T-helper 2 cell treated with Interferon-gamma antibody and Interleukin-4, amounts not matched to agents 100 ng/mL and 5 ng/mL, for 36 hours (primary cell): ENCODE measurements around the gene FLOT2. TPM values are rescaled to one million over a fixed set of nuclear protein-coding genes. Genes with fewer than 3 reads are reported as not detected.

Experiments used
- intact Hi-C: fragments of 100-400 bp; cut with micrococcal nuclease; formaldehyde crosslinking; loops from one replicate; pipeline ENCODE4 v1.15.1; 2023
- total RNA-seq: library from RNA; stranded (reverse); gene quantifications from 2 replicates; pipeline ENCODE4 v1.2.3, GENCODE V29; 2022

Gene FLOT2
- total RNA-seq, 1 donor from 2014 or later: 207 TPM

DNA sequence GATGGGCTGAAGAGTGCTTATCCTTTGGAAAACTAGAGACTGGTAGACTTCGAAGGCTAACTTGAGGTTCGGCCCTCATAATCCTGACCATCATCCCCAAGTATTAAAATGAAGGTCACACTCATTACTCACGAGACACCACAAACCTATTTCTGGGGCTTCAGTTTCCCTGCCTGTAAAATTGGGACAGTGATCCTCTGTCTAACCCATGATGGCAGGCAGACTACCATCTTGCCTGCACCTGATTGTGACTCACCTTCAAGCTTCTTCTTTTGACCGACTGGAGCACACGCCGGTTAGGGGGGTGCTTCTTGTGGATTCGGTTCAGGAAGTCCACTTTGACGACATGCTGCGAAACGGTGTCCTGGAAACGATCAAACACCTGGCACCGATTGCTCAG lies 19.5 kb upstream of the FLOT2 start:
- intact Hi-C loops: loop anchor here (2.0 kb wide), 1 partner anchor 68 kb away; no protein-coding TSS in a partner anchor

DNA sequence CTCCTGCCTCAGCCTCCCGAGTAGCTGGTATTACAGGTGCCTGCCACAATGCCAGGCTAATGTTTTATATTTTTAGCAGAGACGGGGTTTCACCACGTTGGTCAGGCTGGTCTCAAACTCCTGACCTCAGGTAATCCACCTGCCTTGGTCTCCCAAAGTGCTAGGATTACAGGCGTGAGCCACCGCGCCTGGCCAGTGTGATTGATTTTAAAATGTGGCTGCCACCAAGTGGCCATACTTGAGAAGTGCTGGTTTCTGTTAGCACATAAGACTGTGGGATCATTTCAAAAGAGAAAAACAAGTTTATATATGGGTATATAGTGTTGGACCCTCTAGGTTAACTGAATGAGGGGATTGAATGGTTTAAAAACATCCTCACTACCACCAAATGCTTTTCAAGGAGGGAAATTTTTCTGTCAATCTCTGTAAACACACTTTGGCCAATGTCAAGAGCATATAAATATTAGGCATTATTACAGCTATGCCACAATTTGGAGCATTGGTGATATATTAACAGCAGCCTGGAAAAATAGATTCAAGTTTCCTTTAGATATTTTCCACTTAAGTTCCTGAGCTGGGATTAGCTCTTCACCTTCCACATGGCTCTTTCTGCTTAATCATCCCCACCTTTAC lies 18.9 kb upstream of the FLOT2 start:
- intact Hi-C loops: loop anchor here (1.0 to 2.0 kb wide), 2 partner anchors 68 to 189 kb away; no protein-coding TSS in a partner anchor

DNA sequence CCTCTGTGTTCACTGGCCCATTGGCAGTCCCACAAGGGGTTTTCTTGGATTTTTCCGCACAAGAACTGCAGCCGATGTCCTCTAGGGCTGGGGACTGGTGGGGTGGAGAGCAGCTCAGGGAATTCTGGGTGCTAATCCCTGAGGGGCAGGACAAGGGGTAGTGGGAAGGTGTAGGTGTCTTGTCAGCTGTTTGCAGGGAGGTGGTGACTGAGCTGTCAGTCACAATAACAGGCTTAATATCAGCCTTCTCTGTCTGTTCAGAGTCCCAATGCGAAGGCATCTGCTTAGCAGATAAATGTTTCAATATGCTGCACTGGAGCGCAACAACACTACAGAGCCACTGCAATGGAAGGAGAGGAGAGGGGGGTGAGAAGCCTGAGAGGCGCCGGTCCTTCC lies 15.4 kb upstream of the FLOT2 start:
- intact Hi-C loops: no loop called here

- intact Hi-C loops: no loop called here
Observed at GRCh38 chr17:28912281-28912937, 14.9 kb upstream of the FLOT2 start.

- intact Hi-C loops: no loop called here
Observed at GRCh38 chr17:28911411-28912045, 14.0 kb upstream of the FLOT2 start.

- intact Hi-C loops: no loop called here
Observed at GRCh38 chr17:28910534-28910933, 13.0 kb upstream of the FLOT2 start.

- intact Hi-C loops: no loop called here
Observed at GRCh38 chr17:28908640-28909167, 11.2 kb upstream of the FLOT2 start.

DNA sequence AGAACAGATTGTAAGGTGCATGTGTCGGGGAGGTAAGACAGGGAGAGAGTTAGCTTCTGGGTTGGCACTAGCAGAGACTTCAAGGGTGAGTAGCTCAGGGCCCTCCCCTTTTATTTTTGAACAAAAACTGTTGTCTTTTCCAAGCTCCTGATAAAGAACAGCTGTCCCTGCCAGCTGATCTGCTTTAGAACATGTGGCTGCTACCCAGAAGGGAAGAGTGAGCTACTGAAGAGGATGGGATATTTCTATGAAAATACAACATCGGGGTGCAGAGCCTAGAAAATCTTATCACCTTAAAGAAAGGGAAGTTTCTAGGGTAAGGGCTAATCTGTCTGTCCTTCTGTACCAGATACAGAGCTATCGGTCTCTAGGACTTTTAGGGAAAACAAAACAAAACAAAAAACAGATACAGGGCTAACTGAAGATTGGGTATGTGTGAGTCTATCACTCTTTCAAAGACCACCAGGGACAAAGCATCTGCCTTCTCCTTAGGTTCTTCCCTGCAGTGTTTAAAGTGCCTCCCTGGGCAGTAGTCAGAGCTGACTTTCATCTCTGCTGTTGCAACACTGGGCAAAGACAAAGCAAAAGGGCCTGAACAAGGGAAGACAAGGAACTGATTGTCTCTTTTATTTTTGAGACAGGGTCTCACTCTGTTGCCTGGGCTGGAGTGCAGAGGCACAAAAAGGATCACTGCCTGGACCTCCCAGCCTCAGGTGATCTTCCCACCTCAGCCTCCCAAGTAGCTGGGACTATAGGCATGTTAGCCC lies 10.4 kb upstream of the FLOT2 start:
- intact Hi-C loops: no loop called here

DNA sequence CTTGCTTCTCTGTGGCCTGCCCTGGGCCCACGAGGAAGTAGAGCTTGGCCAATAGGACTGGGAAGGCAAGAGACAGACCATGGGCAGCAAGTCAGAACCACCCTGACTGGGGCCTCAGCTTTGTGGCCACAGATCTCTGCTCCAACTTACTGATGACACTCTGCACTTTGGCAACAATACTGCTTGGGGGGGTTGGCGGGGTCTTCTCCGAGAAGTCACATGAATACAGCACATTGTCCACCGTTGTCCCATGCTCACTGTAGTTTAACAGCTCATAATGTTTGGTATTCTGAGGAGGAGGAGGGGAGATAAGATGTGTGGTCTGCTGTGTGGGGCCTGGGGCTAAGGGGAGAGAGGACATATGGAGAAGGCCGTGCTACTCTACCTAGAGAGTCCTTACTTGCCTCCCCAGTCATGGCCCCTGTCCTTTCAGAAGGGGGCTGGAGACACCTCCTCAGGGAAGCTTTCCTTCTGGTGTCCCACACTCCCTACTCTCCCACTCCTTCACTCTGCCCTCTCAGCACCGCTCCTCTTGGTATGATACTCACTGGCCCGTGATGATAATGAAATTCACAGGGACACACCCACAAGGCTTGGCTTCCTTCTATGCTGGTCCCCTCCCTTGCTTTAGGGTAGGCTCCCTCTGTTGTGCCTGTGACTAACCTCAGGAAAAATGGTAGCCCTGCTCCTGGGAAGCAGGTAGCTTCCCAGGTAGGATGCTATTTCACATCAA lies 9.3 kb upstream of the FLOT2 start:
- intact Hi-C loops: no loop called here

- intact Hi-C loops: no loop called here
Observed at GRCh38 chr17:28906276-28906675, 8.7 kb upstream of the FLOT2 start.

DNA sequence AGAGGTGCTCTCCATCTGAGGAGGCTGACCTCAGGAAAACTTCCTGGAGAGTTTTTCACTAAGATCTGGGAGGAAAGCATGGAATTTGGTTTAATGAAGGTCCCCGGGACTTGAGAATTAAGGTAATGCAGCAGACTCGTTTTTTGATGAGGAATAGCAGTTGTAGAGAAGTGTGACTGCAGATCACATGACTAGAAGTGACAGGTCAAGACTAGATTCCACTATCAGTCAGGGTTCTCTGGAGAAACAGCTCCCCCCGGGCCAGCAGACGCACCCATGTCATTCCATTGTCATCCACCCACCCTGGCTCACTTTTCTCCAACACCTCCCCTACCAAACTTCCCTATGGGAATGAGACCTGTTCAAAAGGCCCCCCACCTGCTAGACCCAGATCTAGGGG lies 7.3 kb upstream of the FLOT2 start:
- intact Hi-C loops: loop anchor here (5.0 kb wide), 1 partner anchor 257 kb away; the partner anchor contains the start of gene BLTP2

DNA sequence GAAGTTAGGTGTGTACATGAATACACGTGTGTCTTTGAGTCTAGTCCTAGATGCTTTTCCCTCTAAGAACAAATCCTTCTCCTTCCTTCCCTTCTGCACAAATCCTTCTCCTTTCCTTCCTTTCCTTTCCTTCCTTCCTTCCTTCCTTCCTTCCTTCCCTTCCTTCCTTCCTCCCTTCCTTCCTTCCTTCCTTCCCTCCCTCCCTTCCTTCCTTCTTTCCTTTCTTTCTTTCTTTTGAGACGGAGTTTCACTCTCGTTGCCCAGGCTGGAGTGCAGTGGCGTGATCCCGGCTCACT lies 6.0 kb upstream of the FLOT2 start:
- intact Hi-C loops: loop anchor here (1.0 to 5.0 kb wide), 6 partner anchors 47 to 256 kb away; partner anchors contain the start of genes BLTP2, ERAL1, FAM222B and NEK8

GRCh38 chr17:28902819-28903545 lies 5.4 kb upstream of the FLOT2 start, which contains the start of gene DHRS13:
DHRS13 (minus strand) TSS chr17:28903079; CDS start chr17:28902944, 135 bp downstream.
- intact Hi-C loops: loop anchor here (1.0 to 5.0 kb wide), 6 partner anchors 48 to 256 kb away; partner anchors contain the start of genes BLTP2, ERAL1, FAM222B and NEK8

GRCh38 chr17:28901866-28902818 lies 4.6 kb upstream of the FLOT2 start:
- intact Hi-C loops: loop anchor here (2.0 to 5.0 kb wide), 4 partner anchors 47 to 255 kb away; partner anchors contain the start of genes BLTP2, ERAL1, FAM222B and PHF12

DNA sequence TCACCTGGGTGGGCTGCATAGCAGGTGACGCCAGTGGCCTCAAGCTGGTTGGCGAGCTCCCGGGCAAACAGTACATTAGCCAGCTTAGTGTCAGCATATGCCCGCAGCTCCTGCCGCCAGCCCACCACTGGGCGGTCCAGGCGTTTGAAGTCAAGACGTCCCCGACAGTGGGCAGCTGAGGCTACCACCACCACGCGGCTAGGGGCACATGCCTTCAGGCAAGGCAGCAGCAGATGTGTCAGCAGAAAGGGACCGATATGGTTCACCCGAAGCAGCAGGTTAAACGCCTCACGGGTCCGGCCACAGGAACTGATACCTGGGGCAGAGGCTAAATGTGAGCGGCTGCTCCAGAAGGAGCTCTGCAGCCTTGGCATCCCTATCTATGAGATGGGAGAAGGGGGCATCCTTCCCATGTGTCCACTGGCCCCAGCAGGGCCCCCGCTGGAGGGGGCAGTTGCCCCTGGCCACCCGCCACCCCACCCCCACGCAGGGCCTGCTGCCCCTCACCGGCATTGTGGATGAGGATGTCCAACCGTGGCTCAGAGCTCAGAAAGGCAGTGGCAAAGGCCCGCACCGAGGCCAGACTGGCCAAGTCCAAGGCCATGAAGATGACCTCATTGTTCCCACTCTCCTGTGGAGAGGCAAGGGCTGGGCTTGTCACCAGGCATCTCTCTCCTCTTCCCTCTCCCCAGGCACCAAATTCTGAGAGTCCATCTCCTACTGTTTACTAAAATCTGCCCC lies 3.6 kb upstream of the FLOT2 start:
- intact Hi-C loops: loop anchor here (5.0 kb wide), 1 partner anchor 254 kb away; the partner anchor contains the start of gene BLTP2

DNA sequence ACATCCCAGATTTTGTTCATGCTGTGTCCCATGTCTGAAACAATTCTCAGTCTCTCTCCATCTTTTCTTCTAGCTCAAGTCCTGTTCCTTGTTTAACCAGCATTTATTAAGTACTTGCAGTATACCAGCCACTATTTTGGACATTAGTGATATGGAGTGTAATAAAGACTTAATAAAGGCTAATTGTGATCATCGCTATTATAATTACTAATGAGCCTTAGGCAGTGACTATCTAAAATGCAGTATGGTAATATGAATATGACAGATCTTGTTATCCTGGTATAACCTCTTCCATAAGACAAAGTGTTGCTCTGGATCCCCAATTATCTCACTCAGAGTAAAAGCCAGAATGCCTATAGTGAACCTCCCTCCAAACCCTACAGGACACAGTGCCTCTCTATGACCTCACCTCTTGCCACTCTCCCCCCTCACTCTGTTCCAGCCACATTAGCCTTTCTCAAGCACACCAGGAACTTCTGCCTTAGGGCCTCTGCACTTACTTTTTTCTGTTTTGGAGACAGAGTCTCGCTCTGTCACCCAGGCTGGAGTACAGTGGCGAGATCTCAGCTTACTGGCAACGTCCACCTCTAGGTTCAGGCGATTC lies 1.8 kb upstream of the FLOT2 start:
- intact Hi-C loops: no loop called here

DNA sequence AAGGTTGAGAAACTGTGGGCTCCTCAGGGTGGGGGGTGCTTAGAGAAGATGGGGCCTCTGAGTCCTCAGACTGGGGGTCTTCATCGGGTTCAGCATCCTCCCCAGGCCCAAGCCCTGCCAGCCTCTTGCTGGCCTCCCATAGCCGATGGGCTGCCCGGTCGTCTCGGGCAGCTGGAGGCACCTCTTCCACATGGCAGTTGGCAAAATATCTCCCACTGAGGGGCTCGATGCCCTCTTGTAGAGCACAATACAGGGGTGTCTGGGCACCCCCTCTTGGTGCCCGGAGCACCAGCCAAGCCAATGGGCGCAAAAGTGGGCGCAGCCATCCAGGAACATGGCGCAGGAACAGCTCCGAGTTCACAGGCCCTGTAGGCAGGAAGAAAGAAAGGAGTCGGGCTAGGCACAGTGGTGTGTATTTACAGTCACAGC lies 1.0 kb upstream of the FLOT2 start:
- intact Hi-C loops: no loop called here
